SKM-1 treated with dmso at 0.1 percent for 144 hours (cell line): ENCODE results near the gene GNB1L.

Experiments used
- DNase-seq: peaks from one replicate; lab custom pipeline; 2025; ENCODE audit not compliant: unreplicated experiment; lab: John Stamatoyannopoulos, UW

GNB1L gene

GRCh38 chr22:19877626-19878339 lies 23.1 kb upstream of the GNB1L start:
- no peak for DNase-seq

- DNase-seq = no peak
Measured at GRCh38 chr22:19876941-19877625, 22.4 kb upstream of the GNB1L start.

GRCh38 chr22:19876314-19876940 lies 21.8 kb upstream of the GNB1L start:
- no peak for DNase-seq

- DNase-seq = no peak
Measured at GRCh38 chr22:19875531-19876313, 21.0 kb upstream of the GNB1L start.

- no peak for DNase-seq
Measured at GRCh38 chr22:19875061-19875530, 20.4 kb upstream of the GNB1L start.

- DNase-seq = no peak
Measured at GRCh38 chr22:19874307-19875060, 19.8 kb upstream of the GNB1L start.

GRCh38 chr22:19873960-19874306 lies 19.3 kb upstream of the GNB1L start:
- no peak for DNase-seq

GRCh38 chr22:19873138-19873959 lies 18.7 kb upstream of the GNB1L start:
- no peak for DNase-seq

- DNase-seq = no peak
Measured at GRCh38 chr22:19872779-19873137, 18.1 kb upstream of the GNB1L start.

- no peak for DNase-seq
Measured at GRCh38 chr22:19871845-19872778, 17.4 kb upstream of the GNB1L start.

GRCh38 chr22:19871023-19871844 lies 16.6 kb upstream of the GNB1L start:
- no peak for DNase-seq

GRCh38 chr22:19870153-19871022 lies 15.7 kb upstream of the GNB1L start:
- DNase-seq = no peak

GRCh38 chr22:19869497-19870152 lies 15.0 kb upstream of the GNB1L start:
- DNase-seq = no peak

GRCh38 chr22:19868773-19869471 lies 14.2 kb upstream of the GNB1L start:
- DNase-seq = no peak

- no peak for DNase-seq
Measured at GRCh38 chr22:19868333-19868732, 13.7 kb upstream of the GNB1L start.

GRCh38 chr22:19867617-19868016 lies 12.9 kb upstream of the GNB1L start:
- no peak for DNase-seq
